Trophoblast cell (in vitro differentiated cells and primary cell): ENCODE results near the gene SPAG9.

ENCODE experiments used
- DNase-seq, 2 donors: peaks; one replicate each; pipeline ENCODE4 v3.0.0-alpha.2; 2016
- H2AFZ ChIP-seq: 2 replicates; pipeline ENCODE4 v1.6.1; 2013; ENCODE audit warnings: low read length, moderate library complexity, mild to moderate bottlenecking; ENCODE audit not compliant: insufficient read depth, poor library complexity
- H2AK5ac ChIP-seq: 2 replicates; pipeline ENCODE4 v1.6.1; 2013; ENCODE audit warnings: mild to moderate bottlenecking, low read length
- H2BK120ac ChIP-seq: 2 replicates; pipeline ENCODE4 v1.6.1; 2013; ENCODE audit warnings: low read length, mild to moderate bottlenecking, moderate library complexity; ENCODE audit not compliant: insufficient read depth, poor library complexity
- H2BK12ac ChIP-seq: 2 replicates; pipeline ENCODE4 v1.6.1; 2013; ENCODE audit warnings: mild to moderate bottlenecking, low read length, moderate library complexity
- H2BK5ac ChIP-seq: 2 replicates; pipeline ENCODE4 v1.6.1; 2013; ENCODE audit warnings: low read length, low read depth, moderate library complexity, mild to moderate bottlenecking; ENCODE audit not compliant: poor library complexity
- H3K14ac ChIP-seq: 2 replicates; pipeline ENCODE4 v1.6.1; 2013; ENCODE audit warnings: mild to moderate bottlenecking, low read length
- H3K18ac ChIP-seq: 2 replicates; pipeline ENCODE4 v1.6.1; 2013; ENCODE audit warnings: mild to moderate bottlenecking, low read length
- H3K23ac ChIP-seq: 2 replicates; pipeline ENCODE4 v1.6.1; 2013; ENCODE audit warnings: low read length
- H3K27ac ChIP-seq: 2 replicates; pipeline ENCODE4 v1.5.1; 2013; ENCODE audit warnings: low read depth, mild to moderate bottlenecking, inconsistent platforms, low read length, moderate library complexity
- H3K27me3 ChIP-seq: 2 replicates; pipeline ENCODE4 v1.6.1; 2013; ENCODE audit warnings: inconsistent platforms, mild to moderate bottlenecking, low read length, moderate library complexity; ENCODE audit not compliant: insufficient read depth
- H3K36me3 ChIP-seq, 2 experiments: 1 replicate in 1 of 2; 2 replicates in 1 of 2; pipeline ENCODE4 v1.6.1; 2013; ENCODE audit warnings: low read length in 2 of 2, mild to moderate bottlenecking in 2 of 2, moderate library complexity in 1 of 2; ENCODE audit not compliant: insufficient read depth in 2 of 2, control insufficient read depth in 1 of 2
- H3K4ac ChIP-seq: 2 replicates; pipeline ENCODE4 v1.6.1; 2013; ENCODE audit warnings: low read depth, mild to moderate bottlenecking, low read length, moderate library complexity
- H3K4me1 ChIP-seq, 2 experiments: 1 replicate in 1 of 2; 2 replicates in 1 of 2; pipeline ENCODE4 v1.6.1; 2013; ENCODE audit warnings: low read length in 2 of 2, mild to moderate bottlenecking in 2 of 2, moderate library complexity in 1 of 2; ENCODE audit not compliant: insufficient read depth in 2 of 2, control insufficient read depth in 1 of 2
- H3K4me2 ChIP-seq: 2 replicates; pipeline ENCODE4 v1.6.1; 2013; ENCODE audit warnings: inconsistent platforms, mild to moderate bottlenecking, low read length, moderate library complexity
- H3K4me3 ChIP-seq: 2 replicates; pipeline ENCODE4 v1.5.1; 2013; ENCODE audit warnings: mild to moderate bottlenecking, low read depth, low read length, inconsistent platforms
- H3K79me1 ChIP-seq: one replicate; pipeline ENCODE4 v1.6.1; 2013; ENCODE audit warnings: low read length
- H3K79me2 ChIP-seq: 2 replicates; pipeline ENCODE4 v1.6.1; 2013; ENCODE audit warnings: low read length, mild to moderate bottlenecking; ENCODE audit not compliant: control insufficient read depth, insufficient read depth, poor library complexity
- H3K9ac ChIP-seq: 2 replicates; pipeline ENCODE4 v1.6.1; 2013; ENCODE audit warnings: mild to moderate bottlenecking, low read length
- H3K9me3 ChIP-seq: 2 replicates; pipeline ENCODE4 v1.6.1; 2013; ENCODE audit warnings: low read depth, mild to moderate bottlenecking, control low read depth, inconsistent platforms, low read length; ENCODE audit not compliant: insufficient read depth
- H4K12ac ChIP-seq: 2 replicates; pipeline ENCODE4 v1.6.1; 2013; ENCODE audit warnings: low read depth, mild to moderate bottlenecking, low read length, moderate library complexity
- H4K8ac ChIP-seq: 2 replicates; pipeline ENCODE4 v1.6.1; 2013; ENCODE audit warnings: low read depth, mild to moderate bottlenecking, low read length, moderate library complexity
- H4K91ac ChIP-seq: one replicate; pipeline ENCODE4 v1.6.1; 2013; ENCODE audit warnings: low read depth, mild to moderate bottlenecking, low read length, moderate library complexity
- WGBS: extraction: QIAGEN DNeasy Blood & Tissue Kit; methylation state at CpG from one replicate; pipeline ENCODE4 v1.1.7; 2013; ENCODE audit warnings: missing lambda C conversion rate; ENCODE audit not compliant: insufficient read length, insufficient coverage; ENCODE audit errors: extremely low coverage; 5-methylcytosine and 5-hydroxymethylcytosine counted together

Gene SPAG9

DNA sequence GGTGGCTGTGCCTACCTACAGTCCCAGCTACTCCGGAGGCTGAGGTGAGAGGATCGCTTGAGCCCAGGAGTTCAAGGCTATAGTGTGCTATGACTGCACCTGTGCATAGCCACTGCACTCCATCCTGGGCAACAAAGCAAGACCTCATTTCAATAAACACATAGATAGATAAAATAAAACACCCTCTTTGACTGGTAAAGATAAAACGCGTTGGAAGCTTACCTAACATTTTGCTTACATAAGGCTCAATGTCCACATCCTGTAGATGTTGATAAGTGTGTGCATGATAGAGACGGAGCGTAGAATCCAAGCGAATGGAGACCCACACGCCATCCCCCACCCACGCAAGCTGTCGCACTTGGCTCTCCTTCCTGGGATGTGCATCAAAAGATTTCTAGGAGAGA lies 141.1 kb downstream of the SPAG9 start:
- no peaks in the 10 kb centered on the region for H3K79me2 ChIP-seq
- H3K9me3 ChIP-seq, result no peaks in the 10 kb centered on the region
- H3K18ac ChIP-seq, result no peak overlapping the region
- no peak overlapping the region for H2BK120ac ChIP-seq
- no peaks in the 10 kb centered on the region for H3K79me1 ChIP-seq
- DNase-seq, result no peak
- H4K12ac ChIP-seq, result no peak overlapping the region
- H3K23ac ChIP-seq, result no peak overlapping the region
- H2AFZ ChIP-seq, result no peak overlapping the region
- H4K8ac ChIP-seq, result no peak overlapping the region
- no peaks in the 10 kb centered on the region for H3K4me1 ChIP-seq
- no peak overlapping the region for H4K91ac ChIP-seq
- H3K4ac ChIP-seq, result no peak overlapping the region
- H2BK12ac ChIP-seq, result no peak overlapping the region
- peaks cover 14 to 17% of the 10 kb centered on the region in 2 experiments for H3K36me3 ChIP-seq
- no peak overlapping the region for H3K9ac ChIP-seq
- no peak overlapping the region for H2BK5ac ChIP-seq
- no peak overlapping the region for H3K27ac ChIP-seq
- WGBS, result no CpG with 5 or more reads among the region's 10 CpGs
- H3K4me3 ChIP-seq, result no peak overlapping the region
- no peak overlapping the region for H3K14ac ChIP-seq
- H3K4me2 ChIP-seq, result no peak overlapping the region
- H2AK5ac ChIP-seq, result no peak overlapping the region
- no peaks in the 10 kb centered on the region for H3K27me3 ChIP-seq

DNA sequence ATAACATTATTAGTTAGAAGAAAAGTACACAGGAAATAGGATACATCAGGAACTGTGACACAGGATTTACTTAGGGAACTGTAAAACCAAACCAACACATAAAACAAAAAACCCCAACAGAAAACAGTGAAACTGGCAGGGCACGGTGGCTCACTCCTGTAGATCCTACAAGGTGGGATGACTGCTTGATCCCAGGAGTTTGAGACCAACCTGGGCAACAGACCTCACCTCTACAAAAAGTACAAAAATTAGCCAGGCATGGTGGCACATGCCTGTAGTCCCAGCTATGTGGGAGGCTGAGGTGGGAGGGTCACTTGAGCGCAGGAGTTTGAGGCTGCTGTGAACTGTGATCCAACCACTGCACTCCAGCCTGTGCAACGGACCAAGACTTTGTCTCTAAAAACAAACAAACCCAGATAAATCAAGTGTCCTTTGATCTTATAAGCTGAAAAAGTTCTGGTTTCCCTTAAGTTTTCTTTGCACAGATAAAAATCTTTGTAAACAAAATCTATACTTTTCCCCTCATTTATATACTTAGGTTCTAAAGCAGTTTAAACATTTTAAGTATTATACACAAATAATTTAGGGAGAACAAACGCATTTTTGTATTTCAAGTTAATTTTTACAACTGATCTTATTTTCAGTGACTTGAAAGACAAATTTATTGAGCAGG lies 143.0 kb downstream of the SPAG9 start:
- H3K9me3 ChIP-seq, result no peaks in the 10 kb centered on the region

GRCh38 chr17:50976951-50977472 lies 143.7 kb downstream of the SPAG9 start:
- no peak overlapping the region for H3K23ac ChIP-seq
- H2AFZ ChIP-seq, result no peak overlapping the region
- H3K27me3 ChIP-seq, result no peaks in the 10 kb centered on the region
- H3K9me3 ChIP-seq, result no peaks in the 10 kb centered on the region
- H3K9ac ChIP-seq, result no peak overlapping the region
- no peak overlapping the region for H3K14ac ChIP-seq
- no peak for DNase-seq
- H4K91ac ChIP-seq, result no peak overlapping the region
- no peak overlapping the region for H3K4me3 ChIP-seq
- peaks cover 14 to 19% of the 10 kb centered on the region in 2 experiments for H3K36me3 ChIP-seq
- H2BK12ac ChIP-seq, result no peak overlapping the region
- H3K79me2 ChIP-seq, result no peaks in the 10 kb centered on the region
- H2BK5ac ChIP-seq, result no peak overlapping the region
- H4K8ac ChIP-seq, result no peak overlapping the region
- H3K4ac ChIP-seq, result no peak overlapping the region
- no peak overlapping the region for H2AK5ac ChIP-seq
- no peaks in the 10 kb centered on the region for H3K79me1 ChIP-seq
- no CpG with 5 or more reads among the region's 2 CpGs for WGBS
- no peak overlapping the region for H2BK120ac ChIP-seq
- H3K27ac ChIP-seq, result no peak overlapping the region
- no peaks in the 10 kb centered on the region for H3K4me1 ChIP-seq
- no peak overlapping the region for H3K4me2 ChIP-seq
- no peak overlapping the region for H4K12ac ChIP-seq
- H3K18ac ChIP-seq, result no peak overlapping the region

More for the DNA sequence above, 143.0 kb downstream of the SPAG9 start:
- Histone ChIP-seq H3K18ac (no peak overlapping the region), H2BK5ac (no peak overlapping the region), H2AK5ac (no peak overlapping the region), H3K23ac (no peak overlapping the region), H2AFZ (no peak overlapping the region), H2BK12ac (no peak overlapping the region), H4K12ac (no peak overlapping the region), H3K4me1 (no peaks in the 10 kb centered on the region), H3K4me3 (no peak overlapping the region), H3K4me2 (no peak overlapping the region), H4K91ac (no peak overlapping the region), H3K14ac (no peak overlapping the region), H4K8ac (no peak overlapping the region), H3K9ac (no peak overlapping the region), H3K79me2 (no peaks in the 10 kb centered on the region), H3K36me3 (peaks cover 14 to 19% of the 10 kb centered on the region in 2 experiments), H3K79me1 (no peaks in the 10 kb centered on the region), H2BK120ac (no peak overlapping the region), H3K27ac (no peak overlapping the region), H3K4ac (no peak overlapping the region), H3K27me3 (no peaks in the 10 kb centered on the region)
- no CpG with 5 or more reads among the region's 4 CpGs for WGBS
- DNase-seq, result no peak

DNA sequence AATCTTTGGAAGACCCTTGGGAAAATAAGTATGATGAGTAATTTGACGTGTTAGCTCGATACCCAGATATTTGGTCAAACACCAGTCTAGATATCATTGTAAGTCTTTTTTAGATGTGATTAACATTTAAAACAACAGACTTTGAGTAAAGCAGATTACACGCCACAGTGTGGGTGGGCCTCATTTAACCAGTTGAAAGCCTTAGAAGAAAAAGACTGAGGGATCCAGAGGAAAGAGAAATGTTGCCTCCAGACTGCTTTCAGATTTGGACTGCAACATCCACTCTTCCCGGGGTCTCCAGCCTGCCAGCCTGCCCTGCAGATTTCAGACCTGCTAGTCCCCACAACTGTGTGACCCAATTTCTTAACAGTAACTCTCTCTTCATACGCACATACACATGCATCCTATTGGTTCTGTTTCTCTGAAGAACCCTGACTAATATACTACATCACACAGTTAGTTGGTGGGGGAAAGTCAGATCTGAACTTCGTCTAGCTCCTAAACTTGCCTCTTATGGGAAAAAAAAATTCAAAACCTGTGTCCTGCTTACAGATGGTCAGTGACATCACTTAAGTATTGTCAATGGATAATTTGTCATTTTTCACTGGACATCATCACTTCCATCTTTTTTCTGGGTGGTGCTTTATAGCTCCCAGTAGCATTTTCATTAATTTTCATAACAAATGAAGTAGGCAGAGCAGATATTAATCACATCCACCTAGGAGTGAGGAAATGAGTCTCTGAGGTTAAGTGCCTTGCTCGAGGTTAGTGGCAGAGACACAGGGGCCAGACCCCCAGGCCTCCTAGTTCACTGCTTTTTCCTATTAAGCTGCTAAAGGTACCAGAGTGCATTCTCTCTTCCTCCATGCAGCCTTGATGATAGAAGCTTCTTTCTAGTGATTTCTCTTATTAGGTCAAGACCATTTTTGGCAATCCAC lies 146.8 kb downstream of the SPAG9 start:
- no peaks in the 10 kb centered on the region for H3K9me3 ChIP-seq
- H4K8ac ChIP-seq, result no peak overlapping the region
- H3K27ac ChIP-seq, result no peak overlapping the region
- H2BK12ac ChIP-seq, result no peak overlapping the region
- H2AK5ac ChIP-seq, result no peak overlapping the region
- no peaks in the 10 kb centered on the region for H3K79me2 ChIP-seq
- H3K18ac ChIP-seq, result no peak overlapping the region
- no peak overlapping the region for H3K4ac ChIP-seq
- no peak overlapping the region for H4K91ac ChIP-seq
- H2BK5ac ChIP-seq, result no peak overlapping the region
- no peak overlapping the region for H4K12ac ChIP-seq
- no peak for DNase-seq
- H3K9ac ChIP-seq, result no peak overlapping the region
- H3K79me1 ChIP-seq, result no peaks in the 10 kb centered on the region
- H3K4me1 ChIP-seq, result no peaks in the 10 kb centered on the region
- no peak overlapping the region for H3K23ac ChIP-seq
- H3K14ac ChIP-seq, result no peak overlapping the region
- no peak overlapping the region for H3K4me2 ChIP-seq
- peaks cover 13 to 20% of the 10 kb centered on the region in 2 experiments for H3K36me3 ChIP-seq
- no peak overlapping the region for H2BK120ac ChIP-seq
- no peak overlapping the region for H2AFZ ChIP-seq
- WGBS, result no CpG with 5 or more reads among the region's 7 CpGs
- H3K27me3 ChIP-seq, result no peaks in the 10 kb centered on the region
- H3K4me3 ChIP-seq, result no peak overlapping the region
